GM21515 (cell line): Measurements from ENCODE around the gene MYLK.

ENCODE experiments used
- ATAC-seq: cut with Tn5 transposase; IDR thresholded peaks from one replicate; pipeline ENCODE4 v1.9.1; 2021; ENCODE audit not compliant: unreplicated experiment

Gene MYLK

GRCh38 chr3:123683505-123684154, 200.5 kb downstream of the MYLK start:
- ATAC-seq = no peak

GRCh38 chr3:123682781-123683504, 201.2 kb downstream of the MYLK start:
- no peak for ATAC-seq

- no peak for ATAC-seq
These were observed 201.8 kb downstream of the MYLK start for GRCh38 chr3:123682302-123682701.

DNA sequence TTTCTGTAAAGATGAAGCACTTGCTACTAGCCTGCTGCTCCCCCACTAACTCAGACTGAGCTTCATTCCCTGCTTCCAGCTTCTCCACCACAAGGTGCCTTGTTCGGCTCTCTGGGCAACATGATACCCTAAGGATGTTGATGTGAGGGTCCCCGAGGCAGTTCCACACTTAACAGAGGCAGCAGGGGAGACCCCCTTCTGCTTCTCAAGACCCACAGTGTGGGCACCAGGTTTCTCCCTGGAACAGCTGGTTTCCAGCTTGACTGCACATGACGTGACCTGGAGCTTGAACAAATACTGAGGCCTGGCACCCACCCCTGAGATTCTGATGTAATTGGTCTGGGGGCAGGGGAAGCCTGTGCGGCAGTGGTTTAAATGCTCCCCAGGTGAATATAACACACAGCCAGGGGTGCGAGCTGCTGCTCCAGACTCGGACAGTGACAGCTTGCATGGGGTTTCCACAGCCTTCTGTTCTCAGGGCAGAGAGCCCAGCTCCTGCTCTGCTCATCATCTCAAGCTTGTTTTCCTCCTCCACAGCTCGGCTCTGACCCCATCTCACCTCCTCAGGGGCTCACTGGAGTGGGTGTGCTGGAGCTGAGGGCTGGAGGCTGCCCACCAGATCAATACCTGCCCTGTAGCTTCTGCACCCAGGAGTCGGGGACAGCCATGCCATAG, 204.3 kb downstream of the MYLK start:
- no peak for ATAC-seq

- ATAC-seq = no peak
These were observed 206.0 kb downstream of the MYLK start for GRCh38 chr3:123678108-123678511.

GRCh38 chr3:123672429-123673146, 211.5 kb downstream of the MYLK start:
- no peak for ATAC-seq

- no peak for ATAC-seq
These were observed 213.4 kb downstream of the MYLK start for GRCh38 chr3:123670743-123671142.

DNA sequence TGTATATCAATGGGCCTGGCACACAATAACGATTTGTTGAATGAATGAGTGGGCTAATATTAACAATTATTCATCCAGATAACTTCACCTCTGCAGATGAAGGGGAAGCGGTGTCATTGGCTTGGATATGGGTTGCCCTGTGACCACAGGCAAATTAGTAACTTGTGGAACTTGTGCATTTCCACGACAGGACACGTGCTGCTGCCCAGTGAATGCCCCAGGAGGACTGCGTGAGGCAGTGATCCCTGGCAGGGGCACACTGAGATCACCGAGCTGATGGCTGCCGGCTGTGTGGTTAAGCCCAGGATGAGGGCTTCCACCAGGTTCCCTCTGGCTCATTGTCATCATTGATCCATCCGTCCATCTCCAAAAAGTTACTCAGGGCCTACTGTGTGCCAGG, 215.2 kb downstream of the MYLK start:
- no peak for ATAC-seq

DNA sequence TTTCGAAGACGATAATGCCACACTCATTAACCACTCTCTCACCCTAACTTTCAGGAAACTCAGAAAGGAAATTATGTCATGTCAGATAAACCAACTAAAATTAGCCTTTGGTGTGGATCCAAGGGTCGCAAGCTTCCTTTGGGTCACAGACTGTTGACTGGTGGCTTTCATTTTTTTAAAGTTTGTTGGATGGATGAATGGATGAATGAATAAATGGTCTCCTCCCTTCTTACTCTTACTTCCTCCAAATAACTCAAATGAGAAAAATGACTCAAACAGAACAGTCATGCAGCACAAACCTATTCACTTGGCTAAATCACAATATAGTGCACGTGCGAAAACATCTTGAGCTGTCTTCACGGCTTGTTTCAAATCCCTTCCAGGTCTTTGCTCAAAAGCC, 216.3 kb downstream of the MYLK start:
- no peak for ATAC-seq

GRCh38 chr3:123664753-123665152, 219.4 kb downstream of the MYLK start:
- ATAC-seq = no peak

DNA sequence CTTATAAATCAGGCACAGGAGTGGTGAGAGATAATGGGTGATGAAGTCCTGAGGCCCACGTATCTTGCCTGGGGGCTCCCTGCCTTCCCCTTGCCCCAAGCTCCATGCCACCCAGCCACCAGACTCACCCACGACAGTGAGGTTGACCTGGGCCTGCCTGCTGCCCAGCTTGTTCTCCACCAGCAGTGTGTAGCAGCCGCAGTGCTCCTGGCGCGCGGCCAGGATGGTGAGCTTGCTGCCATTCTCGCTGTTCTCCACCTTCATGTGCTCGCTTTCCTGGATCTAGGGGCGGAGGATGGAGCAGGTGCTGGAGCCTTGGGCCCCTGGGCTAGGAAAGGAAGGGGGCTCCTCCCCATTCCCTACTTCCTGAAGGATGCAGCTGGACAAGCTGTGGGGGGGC, 220.2 kb downstream of the MYLK start:
- ATAC-seq = no peak

DNA sequence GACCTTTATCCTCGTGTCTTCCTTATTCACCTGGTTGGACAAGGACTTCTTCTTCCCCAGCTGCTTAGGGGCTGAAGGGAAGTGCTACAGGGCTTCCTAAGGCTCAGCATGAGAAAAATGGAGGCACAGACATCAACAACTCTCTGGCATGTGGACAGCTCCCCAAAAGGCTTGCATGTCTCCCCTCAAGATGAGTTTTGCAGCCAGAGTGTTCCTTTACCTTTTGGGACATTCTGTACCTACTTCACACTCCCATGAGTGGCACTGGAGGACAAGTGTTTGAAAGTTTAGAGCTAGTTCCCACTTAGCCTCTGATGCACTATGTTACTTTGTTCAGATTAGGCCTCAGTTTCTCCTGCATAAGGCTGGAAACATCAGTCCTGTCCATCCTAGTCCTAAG, 222.2 kb downstream of the MYLK start:
- ATAC-seq = no peak

GRCh38 chr3:123660900-123661299, 223.2 kb downstream of the MYLK start:
- no peak for ATAC-seq

DNA sequence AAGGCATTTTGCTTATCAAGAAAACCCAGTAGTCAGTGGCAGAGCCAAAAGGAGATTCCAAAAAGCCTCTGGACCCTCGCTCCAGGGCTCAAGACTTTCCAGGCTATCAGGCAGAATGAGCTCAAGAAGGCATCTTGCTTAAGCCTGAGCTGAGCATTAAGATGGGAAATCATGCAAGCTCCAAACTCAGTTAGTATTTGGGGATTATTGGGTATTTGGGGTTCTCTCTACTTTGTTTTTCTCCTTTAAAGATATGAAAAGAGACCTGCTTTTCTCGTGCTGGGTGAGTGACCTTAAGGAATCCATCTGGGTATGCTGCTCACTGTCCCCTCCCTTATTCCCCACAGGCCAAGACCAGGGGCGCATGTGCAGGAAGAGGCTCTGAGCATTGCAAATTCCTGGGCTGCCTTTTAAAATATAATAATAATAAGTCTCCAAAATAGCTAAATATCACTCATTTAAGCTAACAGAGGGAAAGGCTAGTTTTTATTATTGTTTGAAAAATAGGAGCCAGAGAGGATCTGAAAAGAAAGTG, 223.9 kb downstream of the MYLK start:
- no peak for ATAC-seq

GRCh38 chr3:123658852-123659206, 225.3 kb downstream of the MYLK start:
- no peak for ATAC-seq

GRCh38 chr3:123658118-123658851, 225.8 kb downstream of the MYLK start:
- ATAC-seq = no peak

- ATAC-seq = no peak
These were observed 226.6 kb downstream of the MYLK start for GRCh38 chr3:123657568-123657967.

GRCh38 chr3:123657111-123657510, 227.0 kb downstream of the MYLK start:
- ATAC-seq = no peak

GRCh38 chr3:123656691-123657090, 227.4 kb downstream of the MYLK start:
- ATAC-seq = no peak

DNA sequence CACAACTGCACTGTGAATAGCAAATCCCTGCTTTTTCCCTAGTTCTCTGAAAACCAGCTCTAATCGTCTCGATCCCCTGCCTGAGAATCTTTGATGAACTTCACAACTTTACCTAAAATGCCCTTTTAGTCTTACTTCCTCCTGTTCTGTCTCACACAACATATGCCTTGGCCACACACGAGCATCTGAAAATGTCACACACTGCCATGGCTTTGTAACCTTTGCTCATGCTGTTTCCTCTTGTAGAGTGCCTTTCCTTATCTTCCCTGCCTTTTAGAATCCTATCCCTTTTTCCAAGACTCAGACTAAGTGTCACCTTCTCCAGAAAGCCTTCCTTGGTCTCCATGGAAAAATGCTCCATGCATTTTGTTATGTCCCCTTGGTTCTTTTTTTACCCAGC, 227.9 kb downstream of the MYLK start:
- no peak for ATAC-seq

GRCh38 chr3:123655400-123655799, 228.7 kb downstream of the MYLK start:
- ATAC-seq = no peak
